Fibroblast of peridontal ligament (primary cell): Measurements from ENCODE around the gene CD226.
"Not testable (repeated sequence)": the region's sequence is repeated elsewhere in the genome, so short reads cannot be mapped to it uniquely, and the experiment has no call there.

Experiments used
- DNase-seq: peaks from one replicate; pipeline ENCODE4 v3.0.0-alpha.2; 2010; ENCODE audit errors: extremely low read depth

Gene CD226

DNA sequence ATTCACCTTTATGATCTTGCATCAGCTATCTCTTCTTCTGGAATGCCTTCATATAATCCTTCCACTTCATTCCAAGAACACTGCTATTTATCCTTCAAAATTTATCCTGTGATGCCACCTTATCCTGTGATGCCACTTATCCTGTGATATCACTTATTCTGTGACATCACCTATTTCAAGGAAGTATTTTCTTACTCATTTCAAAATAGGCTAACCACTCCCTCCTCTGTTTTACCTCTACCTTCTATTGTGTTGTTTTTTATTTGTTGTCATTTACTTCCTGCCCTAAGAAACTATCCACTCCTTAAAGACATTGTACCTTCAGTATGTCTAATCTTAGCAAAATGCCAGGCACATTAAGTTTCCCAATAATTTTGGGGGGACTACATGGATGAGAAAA lies 38.8 kb downstream of the CD226 start:
- DNase-seq = no peak

DNA sequence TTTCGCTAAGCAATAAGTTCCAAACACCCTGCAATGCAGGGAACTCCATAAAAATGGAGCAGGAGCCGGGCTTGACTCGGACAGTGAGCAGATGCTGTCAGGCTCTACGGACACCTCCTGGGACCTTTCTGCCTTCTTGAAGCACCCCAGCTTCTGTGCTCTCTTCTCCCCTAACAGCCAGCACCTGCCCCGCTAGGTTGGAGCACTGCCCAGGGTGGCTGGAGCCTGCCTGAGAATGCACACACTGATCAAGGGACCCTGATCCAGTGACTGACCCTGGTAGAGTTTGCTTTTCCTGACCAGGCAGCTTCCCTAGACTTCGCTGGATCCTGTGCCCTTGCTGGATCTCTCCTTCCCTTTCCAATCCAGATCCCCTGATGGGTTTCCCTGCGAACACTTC lies 40.9 kb downstream of the CD226 start:
- no peak for DNase-seq

DNA sequence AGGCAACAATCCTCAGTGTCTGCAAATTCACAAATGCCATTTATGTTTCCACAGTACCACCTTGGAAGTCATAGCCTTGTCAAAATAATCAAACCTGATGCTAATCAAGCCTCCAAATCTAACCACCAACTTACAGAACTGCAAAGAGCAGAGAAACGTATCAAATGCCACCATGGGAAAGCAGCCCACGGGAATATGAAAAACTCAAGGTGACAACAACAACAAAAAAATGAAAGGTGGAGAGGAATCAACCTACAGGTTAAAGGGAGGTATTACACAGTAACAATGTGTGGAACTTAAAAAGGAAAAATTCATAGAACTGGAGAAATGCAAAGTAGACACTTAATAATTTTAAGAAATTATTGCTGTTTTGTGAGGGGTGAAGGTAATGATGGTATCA lies 46.7 kb downstream of the CD226 start:
- DNase-seq = no peak

DNA sequence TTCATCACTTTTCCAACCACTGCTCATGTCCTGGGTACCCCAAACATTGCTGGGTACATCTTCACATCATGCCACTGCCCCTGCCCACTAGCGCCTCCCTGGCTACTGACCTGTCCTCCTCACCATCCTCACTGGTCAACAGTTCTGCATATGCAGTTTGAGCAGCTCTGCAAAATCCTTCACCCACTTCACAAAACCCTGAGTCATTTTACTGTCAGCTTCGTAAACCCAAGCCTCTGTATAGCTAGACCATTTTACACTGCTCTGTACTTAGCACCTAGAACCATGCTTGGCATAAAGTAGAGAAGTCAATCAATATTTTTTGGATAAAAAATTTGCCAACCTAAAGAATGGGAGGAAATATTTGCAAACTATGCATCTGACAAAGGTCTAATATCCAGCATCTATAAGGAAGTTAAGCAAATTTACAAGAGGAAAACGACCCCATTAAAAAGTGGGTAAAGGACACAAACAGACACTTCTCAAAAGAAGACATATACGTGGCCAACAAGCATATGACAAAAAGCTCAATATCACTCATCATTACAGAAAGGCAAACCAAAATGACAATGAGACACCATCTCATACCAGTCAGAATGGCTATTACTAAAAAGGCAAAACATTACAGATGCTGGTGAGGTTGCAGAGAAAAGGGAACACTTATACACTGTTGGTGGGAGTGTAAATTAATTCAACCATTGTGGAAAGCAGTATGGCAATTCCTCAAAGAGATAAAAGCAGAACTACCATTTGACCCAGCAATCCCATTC lies 48.3 kb downstream of the CD226 start:
- DNase-seq = not testable (repeated sequence)

DNA sequence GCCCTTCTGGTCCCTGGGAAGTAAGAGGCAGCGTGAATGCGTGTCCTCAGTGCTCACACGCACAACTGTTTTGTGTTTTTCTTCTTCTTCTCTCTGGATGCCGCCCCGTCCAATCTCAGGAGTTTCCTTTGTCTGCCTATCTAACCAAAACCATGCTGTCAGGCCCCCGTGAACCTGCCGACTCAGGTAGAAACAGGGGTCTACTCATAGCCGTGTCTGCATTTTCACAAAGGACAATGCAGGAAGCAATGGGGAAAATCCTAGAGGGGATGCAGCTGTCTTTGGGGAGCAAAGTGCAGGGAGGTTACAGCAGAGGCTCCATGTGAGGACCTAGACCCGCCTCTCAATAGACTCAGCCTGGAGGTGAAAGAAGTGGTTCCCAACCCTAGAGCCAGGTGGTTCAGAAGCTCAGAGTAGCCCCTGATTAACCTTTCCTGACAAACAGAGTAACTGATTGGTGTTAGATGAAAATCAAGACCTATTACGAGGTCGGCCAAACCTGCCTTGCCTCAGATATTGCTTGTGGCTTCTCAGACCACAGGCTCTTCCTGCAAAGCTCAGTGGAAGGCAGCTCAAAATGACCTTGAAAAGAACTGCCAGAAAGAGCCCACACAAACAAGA lies 49.3 kb downstream of the CD226 start:
- peak; percentile 37 for DNase-seq

DNA sequence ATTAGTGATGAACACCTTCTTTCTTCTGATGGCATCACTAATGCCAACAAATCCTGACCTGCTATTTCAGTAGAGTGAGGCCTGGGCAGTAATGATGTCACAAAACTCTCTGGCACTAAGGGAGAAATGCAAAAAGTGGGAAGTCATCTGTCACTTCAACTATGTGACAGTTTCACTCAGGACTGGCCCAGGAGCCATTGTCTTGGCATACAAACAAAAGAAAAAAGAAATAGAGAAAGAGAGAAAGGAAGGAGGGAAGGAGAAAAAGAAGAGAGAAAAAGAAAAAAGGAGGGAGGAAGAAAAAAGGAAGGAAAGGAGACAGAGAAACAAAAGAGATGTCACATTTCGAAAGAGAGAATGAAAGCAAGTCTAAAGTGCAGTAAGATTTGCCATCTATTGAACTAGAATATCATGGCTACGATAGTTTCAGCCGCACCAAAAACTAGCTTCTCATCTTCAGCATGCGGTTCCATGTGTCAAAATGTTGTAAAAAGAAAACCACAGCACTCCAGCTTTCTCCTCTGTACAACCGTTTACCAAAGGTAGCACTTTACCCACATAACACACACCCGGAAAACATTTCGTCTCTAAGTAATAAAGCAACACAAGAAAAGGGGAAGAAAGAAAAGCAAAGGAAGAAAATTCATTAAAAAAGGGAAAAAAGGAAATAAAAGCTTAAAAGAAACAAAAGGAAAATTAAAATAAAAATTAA lies 50.1 kb downstream of the CD226 start:
- DNase-seq = no peak

DNA sequence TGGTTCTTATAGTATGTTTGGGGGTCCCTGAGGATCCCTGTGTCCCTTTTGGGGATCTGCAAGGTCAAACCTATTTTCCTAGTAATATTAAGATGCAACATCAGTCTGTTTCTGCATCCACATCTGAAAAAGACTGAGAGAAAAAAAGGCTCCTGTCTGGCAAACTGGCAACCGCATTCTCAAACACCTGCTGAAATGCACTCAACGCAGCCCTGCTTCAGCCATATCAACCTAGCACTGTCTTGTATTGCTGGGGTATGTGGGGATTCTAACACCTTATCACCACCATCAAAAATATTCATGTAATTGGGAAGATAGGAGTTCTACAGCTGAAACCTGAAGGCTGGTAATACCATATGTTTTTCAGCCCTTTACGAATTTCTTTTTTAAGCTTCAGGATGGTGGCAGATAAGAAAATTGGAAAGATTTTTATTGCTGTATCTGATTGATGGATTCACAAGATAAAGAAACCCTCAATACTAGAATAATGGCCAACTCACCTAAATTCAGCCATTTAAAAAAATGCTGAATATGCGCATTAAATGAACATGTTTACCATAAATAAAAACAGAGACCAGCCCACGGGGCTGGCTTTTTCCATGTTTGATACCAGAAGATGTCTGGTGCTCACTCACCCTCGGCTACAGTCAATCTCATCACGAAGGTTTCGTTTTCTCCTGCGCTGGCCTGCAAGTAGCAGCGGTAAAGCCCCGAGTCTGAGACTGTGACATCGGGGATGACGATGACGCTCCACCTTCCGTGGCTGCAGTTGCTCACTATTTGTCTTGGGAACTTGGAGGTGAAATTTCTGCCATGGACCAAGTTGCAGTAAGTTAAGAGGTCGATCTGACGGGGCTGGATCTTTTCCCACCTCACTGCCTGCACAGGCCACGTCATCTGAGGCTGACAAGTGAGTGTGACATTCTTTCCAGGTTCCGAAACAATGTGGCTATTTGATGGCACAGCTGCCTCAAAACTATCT lies 52.3 kb downstream of the CD226 start:
- DNase-seq = no peak

DNA sequence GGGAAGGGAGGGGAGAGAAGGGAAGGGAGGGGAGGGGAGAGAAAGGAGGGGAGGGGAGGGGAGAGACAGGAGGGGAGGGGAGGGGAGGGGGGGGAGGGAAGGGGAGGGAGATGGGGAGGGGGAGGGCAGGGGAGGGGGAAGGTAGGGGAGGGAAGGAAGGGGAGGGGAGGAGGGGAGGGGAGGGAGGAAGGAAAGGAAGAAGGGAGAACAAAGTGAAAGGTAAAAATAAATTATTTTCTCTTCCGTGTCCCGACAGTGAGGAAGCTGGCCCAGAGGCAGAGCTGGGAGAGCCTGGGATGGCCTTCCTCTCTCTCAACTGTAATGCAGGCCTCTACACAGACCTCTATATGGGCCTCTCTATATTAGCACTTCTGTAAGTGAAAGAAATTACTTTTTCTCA lies 53.2 kb downstream of the CD226 start:
- DNase-seq = no peak

DNA sequence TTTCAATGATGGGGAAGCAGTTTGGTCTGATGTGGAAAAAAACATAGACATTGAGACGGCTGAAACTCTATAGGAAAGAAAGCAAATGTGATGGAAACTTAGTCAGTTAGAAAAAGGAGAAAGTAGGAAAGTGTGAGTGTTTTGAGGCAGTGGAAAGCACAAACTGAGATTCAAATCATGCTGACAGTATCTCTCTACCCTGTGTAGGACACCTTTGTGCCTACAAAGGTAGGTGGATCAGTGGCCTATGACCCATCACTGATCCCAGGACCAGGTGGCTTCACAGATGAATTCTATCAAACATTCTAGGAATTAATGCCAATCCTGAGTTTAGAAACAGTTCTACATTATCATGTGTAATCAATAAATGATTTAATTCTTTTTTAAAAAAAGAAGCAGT lies 57.1 kb downstream of the CD226 start:
- DNase-seq = no peak

DNA sequence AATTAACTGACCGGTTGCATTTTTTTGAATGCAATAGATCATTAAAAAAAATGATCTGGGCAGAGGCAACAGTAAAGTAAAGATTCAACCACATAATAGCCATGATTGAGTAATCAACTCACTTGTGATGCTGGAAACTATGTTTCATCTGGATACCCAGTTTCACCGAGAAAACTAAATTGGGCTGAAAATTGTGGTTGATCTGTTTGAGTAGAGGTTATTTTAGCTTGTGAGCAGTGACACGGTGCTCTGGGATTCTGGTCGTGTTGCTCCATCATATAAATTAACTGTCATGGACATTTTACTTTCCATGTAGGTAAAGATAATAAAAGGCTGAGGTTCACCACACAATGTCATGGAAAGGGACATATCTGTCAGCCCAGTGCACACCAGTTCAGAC lies 58.7 kb downstream of the CD226 start:
- DNase-seq = peak; percentile 66

DNA sequence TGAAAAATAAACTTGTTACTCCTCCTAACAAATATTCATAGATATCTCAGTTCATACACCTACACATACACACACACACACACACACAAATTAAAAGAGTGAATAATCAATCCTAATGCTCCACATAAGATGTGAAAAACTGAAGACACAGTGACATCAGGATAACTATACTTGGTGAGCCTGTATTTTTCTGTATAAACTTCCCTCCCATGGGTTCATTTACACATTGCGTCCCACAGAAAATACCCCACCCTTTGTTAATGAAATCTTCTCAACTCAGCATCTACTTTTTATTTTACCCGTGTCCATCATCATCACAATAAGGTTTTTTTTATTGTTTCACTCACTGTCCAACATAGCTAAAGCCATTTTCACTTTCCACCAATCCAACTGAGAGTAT lies 60.4 kb downstream of the CD226 start:
- DNase-seq = no peak

DNA sequence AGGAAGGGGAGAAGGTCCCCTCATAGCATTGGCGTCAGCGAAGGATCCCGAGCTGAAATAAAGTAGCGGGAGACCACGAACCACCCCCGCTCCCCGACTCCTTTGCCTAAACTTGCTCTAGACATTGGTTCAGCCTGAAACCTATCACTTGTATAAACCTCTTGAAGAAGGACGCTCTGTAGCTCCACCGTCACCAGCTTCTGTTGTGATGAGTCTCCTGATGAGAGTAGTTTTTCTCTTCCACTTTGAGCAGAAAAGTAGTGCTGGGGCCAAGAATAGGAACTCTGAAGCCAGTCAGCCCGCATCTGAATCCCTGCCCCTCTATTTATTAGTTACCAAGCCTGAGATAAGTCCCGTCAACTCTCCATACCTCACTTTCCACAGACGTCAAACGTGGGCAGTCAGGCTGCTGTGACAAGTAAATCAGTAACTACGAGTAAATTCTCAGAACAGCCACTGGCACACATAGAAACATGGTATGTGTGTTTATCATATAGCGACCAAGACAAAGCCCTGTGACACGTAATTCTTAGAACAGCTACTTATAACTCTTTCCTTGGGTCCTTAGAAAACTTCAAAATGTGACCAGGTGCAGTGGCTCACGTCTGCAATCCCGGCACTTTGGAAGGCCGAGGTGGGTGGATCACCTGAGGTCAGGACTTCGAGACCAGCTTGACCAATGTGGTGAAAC lies 61.7 kb downstream of the CD226 start:
- DNase-seq = no peak

DNA sequence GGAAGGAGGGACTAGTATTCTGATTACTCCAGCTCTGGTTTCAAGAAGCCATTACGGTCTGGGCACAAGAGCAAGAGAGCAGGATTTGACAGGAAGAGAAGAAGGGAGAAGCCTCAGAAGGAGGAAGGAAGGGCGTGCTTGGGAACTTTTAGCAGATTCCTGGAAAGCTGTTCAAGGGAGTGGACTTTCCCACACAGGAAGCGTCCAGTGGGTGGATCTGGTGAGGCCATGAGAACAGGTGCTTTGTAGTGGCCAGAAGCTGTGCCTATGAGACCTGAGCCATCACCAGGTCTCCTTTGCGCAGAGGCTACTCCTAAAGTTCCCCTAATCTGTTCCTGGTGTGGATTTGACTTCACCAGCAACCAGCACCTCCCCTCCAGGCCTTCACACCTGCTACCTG lies 62.3 kb downstream of the CD226 start:
- DNase-seq = no peak

DNA sequence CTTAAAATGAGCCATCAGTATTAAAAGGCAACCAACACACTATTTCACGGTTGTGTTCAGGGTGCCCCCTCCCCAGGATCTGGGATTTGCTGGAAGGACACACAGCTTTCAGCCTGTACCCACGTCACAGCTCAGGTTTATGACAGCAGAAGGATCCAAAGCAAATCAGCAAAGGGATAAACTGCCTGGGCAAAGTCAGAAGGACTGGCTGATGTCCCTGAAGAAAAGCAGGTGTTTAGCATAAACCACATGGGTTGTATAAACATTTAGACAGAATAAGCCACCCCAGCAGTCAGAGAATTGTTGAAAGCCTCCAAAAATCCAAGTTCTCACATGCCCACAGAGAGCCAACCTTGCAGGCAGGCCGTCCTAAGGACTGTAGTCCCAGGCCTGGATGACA lies 63.9 kb downstream of the CD226 start:
- no peak for DNase-seq

DNA sequence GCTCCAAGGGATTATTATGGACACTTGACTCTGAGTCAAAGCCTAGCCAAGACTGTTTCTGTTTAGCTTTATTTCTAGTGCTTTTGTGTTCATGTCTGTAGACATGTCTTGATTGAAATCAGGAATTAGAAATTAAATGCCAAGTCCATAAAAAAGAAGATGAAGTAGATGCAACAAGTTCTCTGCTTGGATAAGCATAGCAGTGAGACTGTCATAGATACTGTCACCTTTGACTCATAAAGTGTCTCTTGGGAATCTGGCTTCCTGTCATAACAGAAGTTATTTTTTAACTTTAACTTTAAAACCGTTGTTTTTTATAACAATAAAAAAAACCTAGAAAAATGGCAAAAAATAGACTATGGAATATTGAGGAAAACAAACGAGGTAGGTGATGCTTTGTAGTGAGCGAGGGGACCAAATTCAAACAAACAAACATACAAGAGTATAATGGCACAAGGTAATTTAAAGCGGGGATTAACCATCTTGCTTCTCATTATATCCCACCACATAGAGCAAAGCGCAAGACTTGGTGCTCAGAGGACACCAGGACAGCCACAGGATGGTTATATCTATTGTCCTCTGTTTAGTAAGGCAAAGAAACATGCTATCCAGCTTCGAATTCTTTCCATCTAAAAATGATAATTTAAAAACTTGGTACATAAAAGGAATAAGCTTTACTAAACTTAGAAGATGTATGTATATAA lies 64.6 kb downstream of the CD226 start:
- DNase-seq = peak; percentile 15

DNA sequence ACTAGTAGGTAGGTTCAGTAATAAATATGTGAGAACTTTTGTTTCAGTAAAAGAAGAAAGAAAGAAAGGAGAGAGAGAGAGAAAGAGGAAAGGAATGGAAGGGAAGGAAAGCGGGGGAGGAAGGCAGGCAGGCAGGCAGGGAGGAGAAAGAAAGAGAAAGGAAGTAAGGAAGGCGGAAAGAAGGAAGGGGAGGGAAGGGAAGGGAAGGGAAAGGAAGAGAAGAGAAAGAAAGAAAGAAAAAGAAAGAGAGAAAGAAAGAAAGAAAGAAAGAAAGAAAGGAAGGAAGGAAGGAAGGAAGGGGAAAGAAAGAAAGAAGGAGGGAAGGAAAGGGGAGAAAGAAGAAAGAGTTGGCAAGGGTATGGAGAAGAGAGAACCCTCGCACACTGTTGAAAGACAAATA lies 67.6 kb downstream of the CD226 start:
- no peak for DNase-seq

DNA sequence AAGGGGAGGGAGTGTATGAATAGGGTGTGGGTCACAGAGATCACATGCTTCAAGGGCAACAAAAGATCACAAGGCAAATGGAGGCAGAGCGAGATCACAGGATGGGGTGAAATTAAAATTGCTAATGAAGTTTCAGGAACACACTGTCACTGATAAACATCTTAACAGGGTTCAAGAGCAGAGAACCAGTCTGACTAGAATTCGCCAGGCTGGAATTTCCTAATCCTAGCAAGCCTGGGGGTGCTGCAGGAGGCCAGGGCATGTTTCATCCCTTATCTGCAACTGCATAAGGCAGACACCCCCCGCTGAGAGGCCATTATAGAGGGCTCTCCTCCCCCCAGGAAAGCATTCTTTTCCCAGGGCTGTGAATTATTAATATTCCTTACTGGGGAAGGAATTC lies 68.6 kb downstream of the CD226 start:
- DNase-seq = not testable (repeated sequence)

DNA sequence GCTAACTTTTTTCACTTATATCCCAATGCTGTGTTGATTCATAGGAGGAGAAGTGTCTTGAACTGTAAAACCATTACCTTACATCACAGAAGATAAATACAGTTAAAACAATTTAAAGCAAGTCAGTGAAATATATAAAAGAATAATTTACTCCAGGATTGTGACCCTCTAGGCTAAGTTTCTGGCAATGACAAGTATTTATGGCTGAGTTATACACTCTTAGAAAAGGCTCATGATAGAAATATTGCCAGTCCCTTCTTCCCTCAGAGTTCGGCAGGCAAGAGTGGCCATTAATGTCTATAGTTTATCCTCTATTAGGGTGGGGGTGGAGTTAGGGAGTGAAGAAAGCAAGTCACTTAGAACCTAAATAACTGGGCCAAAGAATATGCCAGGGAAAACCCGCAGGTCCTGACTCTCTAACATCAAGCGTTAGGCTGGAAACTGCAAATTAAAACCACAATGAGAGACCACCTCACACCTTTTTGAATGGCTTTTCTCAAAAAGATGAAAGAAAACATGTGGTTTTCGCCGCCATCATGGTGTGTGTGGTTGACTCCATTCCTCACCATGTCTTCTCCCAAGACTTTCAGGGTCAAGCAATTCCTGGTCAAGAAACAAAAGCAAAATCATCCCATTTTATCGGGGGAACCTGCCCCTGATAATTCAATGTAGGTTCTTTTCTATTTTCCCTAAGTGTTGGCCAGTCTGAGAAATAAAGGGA lies 69.3 kb downstream of the CD226 start:
- DNase-seq = no peak

DNA sequence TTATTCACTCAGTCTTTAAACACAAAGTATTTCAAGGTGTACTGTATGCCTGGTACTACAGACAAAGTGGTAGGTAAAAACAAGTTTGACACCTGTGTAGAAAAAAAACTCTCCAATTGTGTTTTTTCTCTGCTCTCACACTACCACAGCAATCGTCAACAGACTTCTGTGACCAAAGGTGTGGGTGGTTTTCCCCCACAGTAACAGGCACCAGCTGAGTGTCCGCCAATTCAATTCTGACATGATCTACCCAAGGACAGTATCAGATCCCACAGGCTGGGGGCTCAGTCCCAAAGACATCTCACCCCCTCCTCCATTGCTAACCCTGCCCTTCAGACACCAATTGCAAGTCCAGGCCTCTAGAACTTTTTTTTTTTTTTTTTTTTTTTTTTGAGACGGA lies 71.2 kb downstream of the CD226 start:
- no peak for DNase-seq

DNA sequence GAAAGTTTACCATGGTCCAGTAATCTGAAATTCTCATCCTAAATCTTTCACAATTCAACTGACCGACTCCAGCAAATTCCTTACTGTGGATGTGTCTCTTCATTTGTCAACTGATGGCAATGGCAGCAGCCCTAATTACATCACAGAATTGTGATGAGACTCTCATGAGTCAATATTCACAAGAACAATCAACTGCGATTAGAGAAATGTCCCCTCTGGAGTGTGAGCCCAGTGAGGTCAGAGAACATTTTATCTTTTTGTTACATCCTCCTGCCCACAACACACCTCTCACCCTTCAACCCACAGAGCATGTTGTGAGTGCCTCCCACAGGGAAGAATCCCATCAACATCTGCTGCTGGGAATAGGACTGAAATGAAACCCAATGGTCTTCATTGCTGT lies 73.6 kb downstream of the CD226 start:
- peak; percentile 27 for DNase-seq
